Left ventricle myocardium inferior (tissue), 1 donor: ENCODE results near the gene EPC2. TPM values are rescaled to one million over a fixed set of nuclear protein-coding genes. Genes with fewer than 3 reads are reported as not detected.

Source experiments
- DNase-seq: peaks from one replicate; pipeline ENCODE4 v3.0.0-alpha.2; 2020
- H3K27ac ChIP-seq: fragments of 200-600 bp; replicated peaks from 2 replicates; pipeline ENCODE4 v1.8.0; 2021
- H3K27me3 ChIP-seq: fragments of 200-600 bp; 2 replicates; pipeline ENCODE4 v1.8.0; 2021; ENCODE audit warnings: low read depth
- H3K36me3 ChIP-seq: fragments of 200-600 bp; 2 replicates; pipeline ENCODE4 v1.8.0; 2021
- H3K4me1 ChIP-seq: fragments of 200-600 bp; 2 replicates; pipeline ENCODE4 v1.8.0; 2021
- H3K4me3 ChIP-seq: fragments of 200-600 bp; 2 replicates; pipeline ENCODE4 v1.8.0; 2021; ENCODE audit warnings: mild to moderate bottlenecking, moderate library complexity
- H3K9me3 ChIP-seq: fragments of 200-600 bp; replicated peaks from 2 replicates; pipeline ENCODE4 v1.8.0; 2021
- intact Hi-C: fragments of 100-400 bp; cut with micrococcal nuclease; formaldehyde crosslinking; loops from one replicate; pipeline ENCODE4 v1.11.0; 2022
- total RNA-seq: library from RNA; stranded (reverse); fragmentation: NEBNext Ultra II Directional; extraction: Animal tissue kit (Norgen Biotek cat#: 25700); gene quantifications from one replicate; pipeline ENCODE4 v1.2.1, GENCODE V29; 2021
- TF ChIP-seq, protein P1 (sequence below): fragments of 200-600 bp; IDR thresholded peaks from 2 replicates; pipeline ENCODE4 v1.8.0; 2021; ENCODE audit warnings: antibody characterized with exemption, mild to moderate bottlenecking, borderline replicate concordance
- donor health status: DM: no; HTN: yes; CAD: no; lungs with severe emphysema.

The EPC2 gene
- total RNA-seq, 1 donor from 2014 or later, result 22.0 TPM

DNA sequence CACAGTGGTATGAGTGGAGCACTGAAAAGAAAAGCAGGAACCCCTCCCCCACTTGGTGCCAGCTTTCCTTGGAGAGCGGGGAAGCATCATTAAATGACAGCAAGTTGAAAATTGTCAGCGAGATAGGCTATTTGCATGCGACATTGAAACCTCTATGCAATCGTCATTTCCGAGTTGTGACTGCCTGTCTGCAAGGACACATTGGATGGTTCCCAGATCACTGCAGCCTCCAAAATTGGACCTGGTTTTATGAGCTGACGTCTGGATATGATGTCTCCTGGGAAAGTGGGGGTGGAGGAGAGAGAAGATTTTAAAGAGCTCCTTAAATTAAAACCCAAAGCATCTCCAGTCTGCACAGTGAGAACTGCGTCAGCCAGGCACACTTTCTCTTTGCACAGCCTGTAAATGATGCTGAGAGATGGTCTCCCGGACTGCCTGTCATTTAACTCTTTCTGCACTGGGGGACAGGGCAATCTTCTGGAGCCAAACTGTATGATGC, 172.7 kb downstream of the EPC2 start:
- intact Hi-C loops, result no loop called here

DNA sequence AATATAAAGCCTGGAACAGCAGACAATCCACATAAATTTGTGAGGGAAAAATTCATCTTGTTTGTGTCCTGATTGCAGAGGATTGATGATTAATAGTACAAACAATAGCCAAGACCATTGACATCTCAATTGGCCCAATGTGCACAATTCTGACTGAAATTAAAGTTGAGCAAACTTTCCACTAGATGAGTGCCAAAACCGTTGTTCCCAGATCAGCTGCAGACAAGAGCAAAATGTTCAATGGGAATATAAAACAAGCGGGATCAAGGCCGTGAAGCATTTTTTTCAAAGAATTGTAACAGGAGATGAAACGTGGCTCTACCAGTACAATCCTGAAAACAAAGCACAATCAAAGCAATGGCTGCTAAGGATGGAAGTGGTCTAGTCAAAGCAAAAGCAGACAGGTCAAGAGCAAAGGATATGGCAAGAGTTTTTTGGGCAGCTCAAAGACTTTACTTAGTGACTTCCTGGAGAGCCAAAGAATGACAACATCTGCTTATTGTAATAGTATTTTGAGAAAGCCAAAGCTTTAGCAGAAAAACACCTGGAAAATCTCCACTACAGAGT, 174.6 kb downstream of the EPC2 start:
- intact Hi-C loops, result no loop called here

More for the DNA sequence above, 172.7 kb downstream of the EPC2 start:
- no peaks in the 10 kb centered on the region for H3K27me3 ChIP-seq
- no peak for DNase-seq
- H3K27ac ChIP-seq, result no peak overlapping the region
- no peaks in the 10 kb centered on the region for H3K36me3 ChIP-seq
- peaks cover 32% of the 10 kb centered on the region for H3K4me1 ChIP-seq
- TF ChIP-seq, protein P1, sequence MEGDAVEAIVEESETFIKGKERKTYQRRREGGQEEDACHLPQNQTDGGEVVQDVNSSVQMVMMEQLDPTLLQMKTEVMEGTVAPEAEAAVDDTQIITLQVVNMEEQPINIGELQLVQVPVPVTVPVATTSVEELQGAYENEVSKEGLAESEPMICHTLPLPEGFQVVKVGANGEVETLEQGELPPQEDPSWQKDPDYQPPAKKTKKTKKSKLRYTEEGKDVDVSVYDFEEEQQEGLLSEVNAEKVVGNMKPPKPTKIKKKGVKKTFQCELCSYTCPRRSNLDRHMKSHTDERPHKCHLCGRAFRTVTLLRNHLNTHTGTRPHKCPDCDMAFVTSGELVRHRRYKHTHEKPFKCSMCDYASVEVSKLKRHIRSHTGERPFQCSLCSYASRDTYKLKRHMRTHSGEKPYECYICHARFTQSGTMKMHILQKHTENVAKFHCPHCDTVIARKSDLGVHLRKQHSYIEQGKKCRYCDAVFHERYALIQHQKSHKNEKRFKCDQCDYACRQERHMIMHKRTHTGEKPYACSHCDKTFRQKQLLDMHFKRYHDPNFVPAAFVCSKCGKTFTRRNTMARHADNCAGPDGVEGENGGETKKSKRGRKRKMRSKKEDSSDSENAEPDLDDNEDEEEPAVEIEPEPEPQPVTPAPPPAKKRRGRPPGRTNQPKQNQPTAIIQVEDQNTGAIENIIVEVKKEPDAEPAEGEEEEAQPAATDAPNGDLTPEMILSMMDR, result no peak
- no peaks in the 10 kb centered on the region for H3K9me3 ChIP-seq
- H3K4me3 ChIP-seq, result peak overlapping the region; percentile 47

DNA sequence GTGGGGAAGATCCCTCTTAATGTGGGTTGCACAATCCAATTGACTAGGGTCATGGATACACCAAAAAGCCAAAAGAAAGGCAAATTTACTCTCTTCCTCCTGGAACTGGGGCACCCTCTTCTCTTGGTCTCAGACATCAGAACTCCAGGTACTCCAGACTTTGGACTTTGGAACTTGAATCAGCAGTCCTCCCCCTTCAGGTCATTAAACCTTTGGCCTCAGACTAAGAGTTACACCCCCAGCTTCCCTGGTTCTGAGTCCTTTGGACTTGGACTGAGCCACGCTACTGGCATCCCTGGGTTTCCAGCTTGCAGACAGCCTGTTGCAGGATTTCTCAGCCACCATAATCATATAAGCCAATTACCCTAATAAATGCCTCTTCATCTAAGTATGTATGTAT, 179.6 kb downstream of the EPC2 start:
- no peaks in the 10 kb centered on the region for H3K36me3 ChIP-seq
- no peaks in the 10 kb centered on the region for H3K27me3 ChIP-seq
- no peaks in the 10 kb centered on the region for H3K4me1 ChIP-seq
- TF ChIP-seq, protein P1, result no peak
- DNase-seq, result no peak
- intact Hi-C loops, result no loop called here
- no peaks in the 10 kb centered on the region for H3K9me3 ChIP-seq
- H3K27ac ChIP-seq, result no peak overlapping the region
- no peak overlapping the region for H3K4me3 ChIP-seq

More for the DNA sequence above, 174.6 kb downstream of the EPC2 start:
- H3K4me1 ChIP-seq, result peaks cover 23% of the 10 kb centered on the region
- no peak overlapping the region for H3K4me3 ChIP-seq
- no peak for DNase-seq
- H3K27me3 ChIP-seq, result no peaks in the 10 kb centered on the region
- H3K9me3 ChIP-seq, result no peaks in the 10 kb centered on the region
- H3K27ac ChIP-seq, result no peak overlapping the region
- H3K36me3 ChIP-seq, result no peaks in the 10 kb centered on the region
- TF ChIP-seq, protein P1, result no peak

DNA sequence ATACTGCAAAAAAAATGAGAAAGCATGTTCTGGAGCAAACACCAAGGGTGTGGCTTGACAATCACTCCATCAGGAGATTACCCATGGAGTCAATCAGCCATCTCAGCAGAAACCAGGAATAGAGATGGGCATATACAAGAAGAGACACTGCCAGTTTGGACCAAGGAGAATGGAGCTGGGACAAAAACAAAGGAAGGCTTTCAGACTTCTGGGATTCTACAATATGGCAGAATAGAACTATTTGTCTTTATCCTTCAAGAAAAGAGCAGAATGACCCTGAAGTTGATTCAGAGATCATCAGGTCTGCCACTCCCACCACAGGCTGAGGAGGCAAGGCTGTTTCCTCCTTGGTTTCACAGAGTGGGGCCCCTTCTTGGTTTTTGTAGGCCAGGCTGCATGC, 182.2 kb downstream of the EPC2 start:
- H3K36me3 ChIP-seq, result no peaks in the 10 kb centered on the region
- intact Hi-C loops, result no loop called here

DNA sequence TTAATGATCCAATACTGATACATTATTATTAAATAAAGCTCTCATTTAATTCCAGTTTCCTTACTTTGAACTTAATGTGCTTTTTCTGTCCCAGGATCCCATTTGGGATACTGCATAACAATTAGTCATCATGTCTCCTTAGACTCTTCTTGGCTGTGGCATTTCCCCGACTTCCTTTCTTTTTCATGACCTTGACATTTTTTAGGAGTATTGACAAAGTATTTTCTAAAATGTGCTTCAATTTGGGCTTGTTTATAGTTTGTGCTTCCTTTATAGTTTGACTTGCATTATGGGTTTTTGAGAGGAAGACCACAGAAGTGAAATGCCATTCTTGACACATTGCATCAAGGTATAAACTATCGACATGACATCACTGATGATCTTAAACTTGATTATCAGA, 184.4 kb downstream of the EPC2 start:
- TF ChIP-seq, protein P1, result no peak
- no peaks in the 10 kb centered on the region for H3K36me3 ChIP-seq
- H3K4me1 ChIP-seq, result no peaks in the 10 kb centered on the region
- no peaks in the 10 kb centered on the region for H3K27me3 ChIP-seq
- no peak overlapping the region for H3K4me3 ChIP-seq
- H3K9me3 ChIP-seq, result no peaks in the 10 kb centered on the region
- intact Hi-C loops, result no loop called here
- no peak overlapping the region for H3K27ac ChIP-seq
- no peak for DNase-seq

More for the DNA sequence above, 182.2 kb downstream of the EPC2 start:
- Histone ChIP-seq H3K4me1 (no peaks in the 10 kb centered on the region), H3K27me3 (no peaks in the 10 kb centered on the region), H3K4me3 (no peak overlapping the region), H3K27ac (no peak overlapping the region), H3K9me3 (no peaks in the 10 kb centered on the region)
- TF ChIP-seq, protein P1, result no peak
- DNase-seq, result no peak
